ENCODE measurements around the gene TESPA1. TPM values are rescaled to one million over a fixed set of nuclear protein-coding genes. Genes with fewer than 3 reads are reported as not detected.

Gene TESPA1
- total RNA-seq, 1 experiment from 2014 or later, result 0.39 TPM

- POLR2A ChIA-PET, result no interaction called here
- no peak for ATAC-seq
- no peak for DNase-seq (ENCODE audit: low spot score)
- CTCF ChIA-PET, result interaction anchor here (0.8 kb wide), 1 partner anchor 232 kb away, joined by 3 read pairs; no protein-coding TSS in a partner anchor
- H3K9me3 Mint-ChIP-seq, result peaks cover 28% of the 10 kb centered on the region
- no peak overlapping the region for H3K27ac Mint-ChIP-seq
- H3K36me3 Mint-ChIP-seq, result peaks cover 21% of the 10 kb centered on the region
- peaks cover 24% of the 10 kb centered on the region for H3K27me3 Mint-ChIP-seq (ENCODE audit: low read depth)
- no peak overlapping the region for H3K4me3 Mint-ChIP-seq
- peaks cover 6% of the 10 kb centered on the region for H3K4me1 Mint-ChIP-seq
- TF ChIP-seq PRDM15 (CRISPR knock-in tag; IDR thresholded peaks at IDR 0.05), result no peak
- TF ChIP-seq RELA (CRISPR knock-in tag; IDR thresholded peaks at IDR 0.05; ENCODE audit: borderline replicate concordance), result no peak
- TF ChIP-seq TEAD1 (CRISPR knock-in tag; IDR thresholded peaks at IDR 0.05), result no peak
- no peak for TF ChIP-seq NR2C2 (CRISPR knock-in tag; IDR thresholded peaks at IDR 0.05)
- no peak for TF ChIP-seq ZSCAN18 (CRISPR knock-in tag; IDR thresholded peaks at IDR 0.05)
- TF ChIP-seq CTCF (IDR thresholded peaks at IDR 0.05), result no peak
- no peak for TF ChIP-seq MAX (CRISPR knock-in tag; IDR thresholded peaks at IDR 0.05)
- TF ChIP-seq NFATC4 (CRISPR knock-in tag; IDR thresholded peaks at IDR 0.05), result no peak
Measured at GRCh38 chr12:54934419-54934818, 50.1 kb downstream of the TESPA1 start.

- no peak overlapping the region for H3K27ac Mint-ChIP-seq
- H3K27me3 Mint-ChIP-seq (ENCODE audit: low read depth), result peaks cover 31% of the 10 kb centered on the region
- ChIA-PET POLR2A (no interaction called here), CTCF (interaction anchor here (0.8 kb wide), 1 partner anchor 231 kb away, joined by 3 read pairs; no protein-coding TSS in a partner anchor)
- ATAC-seq, result no peak
- peaks cover 37% of the 10 kb centered on the region for H3K9me3 Mint-ChIP-seq
- no peak overlapping the region for H3K4me3 Mint-ChIP-seq
- no peak for DNase-seq (ENCODE audit: low spot score)
- H3K36me3 Mint-ChIP-seq, result peaks cover 29% of the 10 kb centered on the region
- peaks cover 6% of the 10 kb centered on the region for H3K4me1 Mint-ChIP-seq
- TF ChIP-seq PRRX2 (CRISPR knock-in tag; IDR thresholded peaks at IDR 0.05) (no peak), STAT6 (CRISPR knock-in tag; conservative IDR thresholded peaks at IDR 0.05; ENCODE audit: low read depth) (no peak), GABPB1 (CRISPR knock-in tag; IDR thresholded peaks at IDR 0.05) (no peak), ARID4B (CRISPR knock-in tag; IDR thresholded peaks at IDR 0.05; ENCODE audit: borderline replicate concordance) (no peak), NR1H2 (CRISPR knock-in tag; IDR thresholded peaks at IDR 0.05) (no peak), ZNF416 (CRISPR knock-in tag; IDR thresholded peaks at IDR 0.05) (no peak), MYBL2 (CRISPR knock-in tag; IDR thresholded peaks at IDR 0.05) (no peak), JAZF1 (CRISPR knock-in tag; IDR thresholded peaks at IDR 0.05) (no peak), TCF7 (CRISPR knock-in tag; IDR thresholded peaks at IDR 0.05; ENCODE audit: low read depth) (no peak), ATF6 (CRISPR knock-in tag; IDR thresholded peaks at IDR 0.05) (no peak), ETV6 (CRISPR knock-in tag; IDR thresholded peaks at IDR 0.05) (no peak), ZBTB21 (CRISPR knock-in tag; IDR thresholded peaks at IDR 0.05; ENCODE audit: borderline replicate concordance) (no peak)
Measured at GRCh38 chr12:54933376-54933775, 51.2 kb downstream of the TESPA1 start.
